ENCODE results near the gene DAP. TPM values are rescaled to one million over a fixed set of nuclear protein-coding genes. Genes with fewer than 3 reads are reported as not detected.

The DAP gene
- total and polyA plus RNA-seq, 2 of the 4 experiments (the other 2 are of a cell fraction): 49.6 to 189 TPM

DNA sequence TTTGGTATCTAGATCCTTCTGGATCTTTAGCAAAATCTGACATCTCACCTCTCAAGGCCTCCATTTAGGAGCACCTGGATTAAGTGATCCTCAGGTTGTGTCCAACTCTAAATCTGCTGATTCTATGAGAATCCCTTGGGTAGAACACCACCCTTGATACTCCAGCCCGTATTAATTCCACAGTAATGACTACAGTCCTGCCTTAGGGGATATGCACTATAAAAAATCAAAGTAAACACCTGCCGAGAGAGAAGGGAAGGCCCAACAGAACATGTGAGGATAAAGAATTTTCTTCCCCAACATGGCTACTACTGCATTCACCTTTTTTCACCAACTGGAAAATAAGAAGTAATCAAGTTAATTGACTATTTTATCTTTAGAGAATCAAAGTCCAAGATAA lies 27.6 kb downstream of the DAP start:
- Histone ChIP-seq H2AK5ac (ENCODE audit: low read depth, low read length) (no peak overlapping the region), H3K9me1 (ENCODE audit: insufficient read depth, low read length) (peaks cover 37% of the 10 kb centered on the region), H3K27ac (ENCODE audit: insufficient read depth, low read length) (no peak overlapping the region), H3K4me3 (ENCODE audit: insufficient read depth, low read depth, low read length) (no peak overlapping the region), H2BK120ac (ENCODE audit: low read depth, low read length) (no peak overlapping the region), H3K56ac (ENCODE audit: extremely low read depth, insufficient read depth, low read length) (no peak overlapping the region), H3K9me3 (ENCODE audit: control insufficient read depth, insufficient read depth, low read length) (no peaks in the 10 kb centered on the region), H4K20me1 (ENCODE audit: insufficient read depth, low read length) (peaks cover 31% of the 10 kb centered on the region), H3K14ac (replicated peaks; ENCODE audit: low read depth, low read length) (no peak overlapping the region), H4K5ac (ENCODE audit: low read depth, low read length) (no peak overlapping the region), H3K4me1 (ENCODE audit: control insufficient read depth, insufficient read depth, low read length) (peaks cover 9% of the 10 kb centered on the region; the same call in 1 of the 2 replicates), H2BK5ac (ENCODE audit: low read depth, low read length, poor library complexity, severe bottlenecking) (no peak overlapping the region), H2BK15ac (ENCODE audit: low read depth, low read length) (no peak overlapping the region), H3K4me2 (ENCODE audit: low read depth, low read length) (no peak overlapping the region), H2AK9ac (replicated peaks; ENCODE audit: low read depth, low read length, poor library complexity) (no peak overlapping the region), H2BK20ac (ENCODE audit: low read depth, low read length) (no peak overlapping the region), H3K79me1 (ENCODE audit: low read depth in 1 of 2, low read length in 2 of 2) (peaks cover 48 to 87% of the 10 kb centered on the region in 2 experiments), H3K36me3 (ENCODE audit: control insufficient read depth, insufficient read depth, low read length) (peaks cover 32% of the 10 kb centered on the region), H2AFZ (replicated peaks; ENCODE audit: low read length, poor library complexity) (no peak overlapping the region), H4K8ac (ENCODE audit: low read depth in 2 of 2, low read length in 2 of 2) (no peak overlapping the region), H3K9ac (ENCODE audit: low read depth, low read length) (no peak overlapping the region), H3K27me3 (ENCODE audit: control insufficient read depth, insufficient read depth, low read length) (no peaks in the 10 kb centered on the region), H4K91ac (ENCODE audit: insufficient read depth, low read depth, low read length) (no peak overlapping the region), H3K18ac (ENCODE audit: low read depth, low read length) (no peak overlapping the region), H3K4ac (ENCODE audit: low read depth, low read length) (no peak overlapping the region), H3K23ac (ENCODE audit: low read depth, low read length) (no peak overlapping the region)
- intact Hi-C loops (cut with micrococcal nuclease) (no loop called here), dilution Hi-C loops (cut with HindIII; ENCODE audit: low sequenced_read_pairs, unreplicated experiment) (no loop called here), in situ Hi-C loops (cut with MboI; ENCODE audit: low sequenced_read_pairs) (no loop called here)
- TF ChIP-seq RCOR1 (IDR thresholded peaks at IDR 0.05; ENCODE audit: insufficient replicate concordance, low read length): no peak
- no peak for TF ChIP-seq MAZ (IDR thresholded peaks at IDR 0.05; ENCODE audit: borderline replicate concordance, low read depth, low read length)
- TF ChIP-seq, protein P1, sequence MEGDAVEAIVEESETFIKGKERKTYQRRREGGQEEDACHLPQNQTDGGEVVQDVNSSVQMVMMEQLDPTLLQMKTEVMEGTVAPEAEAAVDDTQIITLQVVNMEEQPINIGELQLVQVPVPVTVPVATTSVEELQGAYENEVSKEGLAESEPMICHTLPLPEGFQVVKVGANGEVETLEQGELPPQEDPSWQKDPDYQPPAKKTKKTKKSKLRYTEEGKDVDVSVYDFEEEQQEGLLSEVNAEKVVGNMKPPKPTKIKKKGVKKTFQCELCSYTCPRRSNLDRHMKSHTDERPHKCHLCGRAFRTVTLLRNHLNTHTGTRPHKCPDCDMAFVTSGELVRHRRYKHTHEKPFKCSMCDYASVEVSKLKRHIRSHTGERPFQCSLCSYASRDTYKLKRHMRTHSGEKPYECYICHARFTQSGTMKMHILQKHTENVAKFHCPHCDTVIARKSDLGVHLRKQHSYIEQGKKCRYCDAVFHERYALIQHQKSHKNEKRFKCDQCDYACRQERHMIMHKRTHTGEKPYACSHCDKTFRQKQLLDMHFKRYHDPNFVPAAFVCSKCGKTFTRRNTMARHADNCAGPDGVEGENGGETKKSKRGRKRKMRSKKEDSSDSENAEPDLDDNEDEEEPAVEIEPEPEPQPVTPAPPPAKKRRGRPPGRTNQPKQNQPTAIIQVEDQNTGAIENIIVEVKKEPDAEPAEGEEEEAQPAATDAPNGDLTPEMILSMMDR (conservative IDR thresholded peaks at IDR 0.05; ENCODE audit: low read depth, low read length): no peak
- no peak for ATAC-seq (ENCODE audit: low read depth)
- no CpG with 5 or more reads among the region's 2 CpGs for WGBS, 2 experiments (ENCODE audit: extremely low coverage in 2 of 2, insufficient read length in 1 of 2)
- no peak for DNase-seq
- BruUV-seq (replicated peaks): no TSS peak
- ChIA-PET POLR2A (ENCODE audit: unreplicated experiment) (no interaction called here), CTCF (no interaction called here)
